ENCODE measurements around the gene KCNJ1.

KCNJ1 gene

DNA sequence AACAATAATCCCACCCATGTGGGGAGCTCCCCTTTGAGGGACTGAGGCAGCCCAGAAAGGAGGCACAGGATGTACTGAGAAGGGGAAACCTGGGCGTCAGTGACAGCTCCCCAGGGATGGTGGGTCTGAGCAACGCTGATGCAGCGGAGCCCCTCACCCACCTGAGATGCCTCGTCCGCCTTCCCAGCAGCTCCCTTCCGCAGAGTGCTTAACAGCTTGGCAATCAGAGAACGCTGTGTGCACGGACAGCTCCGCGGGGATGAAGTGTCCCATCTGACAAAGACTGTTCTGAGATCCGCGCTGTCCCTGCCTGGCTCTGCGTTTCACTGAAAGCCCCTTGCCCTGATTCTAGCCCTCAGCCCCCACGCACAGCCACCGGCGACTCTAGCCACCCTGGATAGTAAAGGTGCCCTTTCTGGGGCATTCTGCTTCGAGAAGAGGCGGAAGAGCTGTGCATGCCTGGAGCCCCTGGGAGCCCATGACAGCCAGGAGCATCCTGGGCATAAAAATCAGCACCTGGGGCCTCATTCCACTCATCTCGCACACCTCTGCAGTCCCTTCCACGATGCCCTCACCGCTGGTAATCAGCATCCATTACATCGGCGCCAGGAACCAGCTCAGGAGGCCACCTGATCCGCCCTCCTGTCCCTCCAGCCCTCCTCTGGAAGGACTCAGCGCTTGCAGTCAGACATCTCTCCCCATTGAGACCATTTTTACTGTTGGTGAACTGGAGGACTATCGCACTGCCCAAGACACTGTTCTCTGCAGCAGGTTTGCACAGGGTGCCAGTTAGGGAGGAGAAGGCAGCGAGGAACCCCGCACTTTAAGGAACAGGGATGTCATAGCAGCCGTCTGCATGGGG lies 34.8 kb upstream of the KCNJ1 start:
- FAIRE-seq = no peak

DNA sequence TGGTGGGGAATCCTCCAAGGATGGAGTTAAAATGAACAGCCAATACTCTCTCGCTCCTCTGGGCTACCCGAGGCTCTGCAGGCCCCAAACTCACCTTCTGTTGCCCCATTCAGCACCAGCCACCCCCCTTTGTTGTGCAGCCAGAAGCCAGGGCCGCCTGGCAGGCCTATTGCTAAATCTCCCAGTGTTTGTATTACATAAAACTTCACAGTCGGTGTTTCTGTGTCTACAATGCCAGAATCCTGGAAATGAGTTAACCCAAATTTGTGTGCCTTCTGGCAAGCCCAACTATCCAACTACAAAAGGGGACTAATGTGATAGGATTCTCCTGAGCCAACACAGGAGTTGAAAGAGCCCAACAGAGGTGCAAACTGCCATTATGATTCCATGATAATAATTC lies 33.4 kb upstream of the KCNJ1 start:
- no peak for FAIRE-seq

DNA sequence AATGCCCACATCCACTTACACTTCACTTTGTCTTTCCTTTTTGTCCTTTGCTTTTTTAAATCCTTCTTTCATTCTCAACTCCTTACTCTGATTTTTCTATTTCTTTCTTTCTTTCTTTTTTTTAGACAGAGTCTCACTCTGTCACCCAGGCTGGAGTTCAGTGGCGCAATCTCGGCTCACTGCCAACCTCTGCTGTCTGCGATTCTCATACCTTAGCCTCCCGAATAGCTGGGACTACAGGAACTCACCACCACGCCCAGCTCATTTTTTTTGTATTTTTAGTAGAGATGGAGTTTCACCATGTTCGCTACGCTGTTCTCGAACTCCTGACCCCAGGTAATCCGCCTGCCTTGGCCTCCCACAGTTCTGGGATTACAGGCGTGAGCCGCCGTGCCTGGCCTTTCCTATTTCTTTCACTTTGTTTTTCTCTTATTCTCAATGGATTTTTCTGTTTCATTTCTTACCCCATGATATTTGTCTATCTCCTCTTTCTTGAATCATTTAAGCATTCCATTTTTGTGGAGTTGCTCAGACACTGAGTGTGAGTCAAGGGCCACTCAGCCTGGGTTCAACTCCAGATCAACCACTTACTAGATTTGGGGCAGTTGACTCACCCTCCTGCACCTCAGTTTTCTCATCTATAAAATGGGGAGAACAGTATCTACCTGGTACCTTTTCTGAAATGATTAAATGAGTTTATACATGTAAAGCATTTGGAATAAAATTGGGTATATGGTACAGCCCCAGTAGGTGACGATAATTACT lies 31.7 kb upstream of the KCNJ1 start:
- FAIRE-seq = no peak

DNA sequence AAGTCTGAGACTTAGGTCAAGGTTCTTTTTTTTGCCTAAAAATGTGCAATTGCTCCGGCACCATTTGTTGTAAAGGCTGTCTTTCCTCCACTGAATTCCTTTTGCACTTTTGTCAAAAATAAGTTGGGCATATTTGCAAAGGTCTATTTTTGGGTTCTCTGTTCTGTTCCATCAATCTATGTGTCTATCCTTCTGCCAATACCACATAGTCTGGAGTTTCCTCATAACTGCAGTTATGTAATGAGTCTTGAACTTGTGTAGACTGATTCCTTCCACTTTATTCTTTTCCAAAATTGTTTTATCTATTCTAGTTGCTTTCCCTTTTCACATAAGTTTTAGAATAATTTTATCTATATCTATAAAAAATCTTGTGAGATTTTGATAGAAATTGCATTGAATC lies 30.7 kb upstream of the KCNJ1 start:
- no peak for FAIRE-seq

DNA sequence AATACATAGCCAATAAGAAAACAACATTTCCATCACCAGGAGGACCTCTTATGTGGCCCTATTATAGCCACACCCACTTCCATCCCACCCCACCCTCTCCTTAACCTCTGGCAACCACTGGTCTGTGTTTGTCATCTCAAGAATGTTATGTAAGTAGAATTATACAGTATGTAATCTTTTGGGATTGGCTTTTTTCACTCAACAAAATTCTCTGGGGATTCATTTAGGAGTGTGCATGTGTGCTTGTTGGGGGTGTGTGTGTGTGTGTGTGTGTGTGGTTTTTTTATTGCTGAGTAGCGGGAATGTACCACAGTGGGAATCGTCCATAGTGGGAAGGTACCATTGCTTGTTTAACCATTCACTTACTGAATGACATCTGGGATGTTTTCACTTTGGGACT lies 29.3 kb upstream of the KCNJ1 start:
- FAIRE-seq = no peak

DNA sequence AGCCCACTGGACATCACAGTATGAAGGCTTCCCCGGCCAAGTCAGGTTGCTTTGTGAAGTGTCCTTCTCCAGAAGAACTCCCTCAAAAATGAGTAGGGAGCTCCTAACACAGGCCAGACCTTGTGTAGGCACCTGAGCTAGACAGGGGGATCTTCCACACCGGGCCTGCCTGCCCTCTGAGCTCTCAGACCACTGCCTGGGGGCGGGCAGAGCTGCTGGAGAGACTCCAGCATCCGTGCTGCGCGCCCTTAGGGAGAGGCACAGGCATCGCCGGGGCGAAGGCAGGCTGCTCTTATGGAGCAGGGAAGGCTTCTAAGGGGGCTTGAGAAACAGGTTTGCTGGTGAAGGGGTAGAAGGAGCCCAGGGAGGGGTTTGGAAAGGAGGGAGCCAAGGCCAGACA lies 28.4 kb upstream of the KCNJ1 start:
- no peak for FAIRE-seq

DNA sequence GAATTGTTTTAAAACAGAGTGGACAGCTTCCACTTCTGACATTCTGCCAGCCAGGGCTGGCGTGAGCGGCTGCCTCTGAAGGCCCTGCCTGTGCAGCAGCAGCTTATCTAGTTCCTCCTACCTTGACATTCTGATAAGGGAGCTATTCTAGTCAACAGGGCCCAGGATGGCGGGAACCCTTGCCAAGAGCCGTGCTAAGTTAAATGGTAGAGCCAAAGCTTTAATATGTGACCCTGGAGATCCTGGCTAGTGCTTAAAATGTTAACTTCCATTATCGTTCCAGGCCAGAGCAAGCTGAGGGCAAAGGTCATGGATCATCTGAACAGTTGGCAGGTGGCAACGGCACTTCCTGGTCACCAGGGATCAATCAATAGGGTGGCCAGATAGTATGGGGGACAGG lies 27.6 kb upstream of the KCNJ1 start:
- FAIRE-seq = no peak

DNA sequence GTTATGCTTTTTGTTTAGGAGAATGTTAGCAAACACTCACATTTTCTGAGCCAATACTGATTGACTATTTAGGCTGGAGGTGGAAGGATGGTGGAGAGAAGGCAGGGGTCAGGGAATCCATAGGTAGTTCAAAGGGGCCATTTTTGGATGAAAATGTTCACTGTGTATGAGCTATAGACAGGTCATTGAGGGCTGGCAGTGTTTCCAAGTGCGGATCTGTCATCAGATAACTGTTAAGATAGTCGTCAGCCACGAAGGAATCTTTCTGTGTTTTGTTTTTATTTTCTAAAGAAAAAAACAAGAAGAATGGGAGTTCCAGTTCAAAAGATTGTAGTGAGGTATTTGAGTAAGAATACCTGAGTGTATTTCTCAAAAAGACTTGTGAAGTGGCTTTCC lies 27.2 kb upstream of the KCNJ1 start:
- FAIRE-seq = no peak

DNA sequence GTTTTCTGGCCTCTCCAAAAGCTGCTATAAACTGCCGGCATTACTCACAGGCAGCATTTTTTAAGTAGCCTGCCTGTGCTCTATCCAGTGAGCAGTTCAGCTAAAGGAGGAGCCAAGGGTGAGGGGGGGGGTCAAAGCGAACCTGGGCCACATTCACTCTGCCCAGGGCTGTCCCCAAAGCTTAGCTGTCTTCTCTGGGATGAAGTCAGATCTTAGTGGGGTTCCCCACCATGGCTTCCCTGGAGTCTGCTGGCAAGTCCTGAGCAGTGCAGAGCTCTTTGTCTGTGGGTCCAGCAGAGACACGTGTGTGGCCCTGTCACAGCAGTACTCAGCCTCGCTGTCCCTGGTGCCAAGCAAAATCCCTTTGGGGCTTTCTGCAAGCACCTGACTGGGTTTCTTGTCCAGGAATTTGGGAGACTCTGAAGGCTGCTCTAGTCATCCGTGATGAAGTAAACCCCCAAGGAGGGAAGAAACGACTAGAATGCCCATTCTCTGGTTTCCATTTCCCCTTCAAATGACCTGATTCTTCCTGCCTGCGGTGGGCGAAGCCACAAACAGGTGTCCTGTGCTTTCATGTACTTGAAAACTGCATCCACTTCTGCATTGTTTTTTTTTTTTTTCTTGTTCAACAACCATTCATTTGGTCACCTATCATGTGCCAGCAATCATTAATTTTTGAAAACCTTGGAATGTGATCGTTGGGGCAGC lies 26.6 kb upstream of the KCNJ1 start:
- FAIRE-seq = no peak

DNA sequence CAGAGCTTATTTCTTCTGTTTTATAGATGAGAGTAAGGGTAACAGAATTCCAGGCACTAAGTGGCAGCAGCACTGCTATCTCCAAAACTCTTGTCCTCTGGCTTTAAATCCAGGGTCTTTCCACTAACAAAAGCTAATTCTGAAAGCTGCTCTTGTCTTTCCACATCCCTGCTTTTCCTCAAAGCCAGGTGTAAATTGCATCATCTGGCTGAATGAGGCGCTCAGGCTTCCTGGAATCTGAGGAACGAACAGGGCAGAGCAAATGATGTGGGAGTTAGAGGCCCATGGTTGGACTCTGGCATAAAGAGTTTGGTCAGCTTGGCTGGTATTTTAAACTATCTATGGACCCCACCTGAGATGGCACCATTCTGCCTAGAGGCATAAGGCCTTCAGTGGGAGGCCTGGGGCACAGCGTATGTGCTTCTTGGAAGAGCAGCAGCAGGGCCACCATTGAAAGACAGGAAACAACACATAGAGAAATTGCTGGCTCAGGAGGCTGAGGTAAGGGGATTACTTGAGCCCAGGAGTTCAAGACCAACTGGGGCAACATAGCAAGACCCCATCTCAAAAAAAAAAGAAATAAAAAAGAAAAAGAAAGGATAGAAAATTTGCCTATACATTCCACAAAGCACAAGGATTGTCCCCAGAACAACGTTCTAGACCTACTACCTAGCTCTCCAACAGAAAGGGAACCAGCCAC lies 25.9 kb upstream of the KCNJ1 start:
- no peak for FAIRE-seq

DNA sequence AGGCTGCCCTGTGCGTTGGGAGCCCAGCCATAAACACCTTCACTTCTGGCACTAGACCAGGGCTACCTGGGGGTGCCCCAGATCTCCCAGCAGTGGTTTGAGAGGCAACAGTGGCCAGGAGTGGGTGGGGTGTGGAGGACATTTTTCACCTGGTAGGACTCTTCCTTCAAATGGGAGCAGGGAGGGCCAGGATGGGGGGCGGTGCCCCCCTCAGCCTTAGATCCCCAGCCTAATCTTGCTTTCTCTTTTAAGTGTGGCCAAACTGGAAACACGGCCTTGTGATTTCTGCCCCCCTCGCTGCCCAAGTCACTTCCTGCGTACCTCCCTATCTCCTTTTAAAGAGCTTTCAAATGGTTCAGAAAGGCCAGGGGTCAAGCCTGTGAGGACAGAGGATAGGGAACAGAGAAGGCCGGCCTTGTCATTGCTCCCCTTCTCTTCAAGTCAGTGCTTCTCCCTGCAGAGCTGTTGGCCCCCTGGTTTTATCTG lies 24.9 kb upstream of the KCNJ1 start:
- FAIRE-seq = no peak

DNA sequence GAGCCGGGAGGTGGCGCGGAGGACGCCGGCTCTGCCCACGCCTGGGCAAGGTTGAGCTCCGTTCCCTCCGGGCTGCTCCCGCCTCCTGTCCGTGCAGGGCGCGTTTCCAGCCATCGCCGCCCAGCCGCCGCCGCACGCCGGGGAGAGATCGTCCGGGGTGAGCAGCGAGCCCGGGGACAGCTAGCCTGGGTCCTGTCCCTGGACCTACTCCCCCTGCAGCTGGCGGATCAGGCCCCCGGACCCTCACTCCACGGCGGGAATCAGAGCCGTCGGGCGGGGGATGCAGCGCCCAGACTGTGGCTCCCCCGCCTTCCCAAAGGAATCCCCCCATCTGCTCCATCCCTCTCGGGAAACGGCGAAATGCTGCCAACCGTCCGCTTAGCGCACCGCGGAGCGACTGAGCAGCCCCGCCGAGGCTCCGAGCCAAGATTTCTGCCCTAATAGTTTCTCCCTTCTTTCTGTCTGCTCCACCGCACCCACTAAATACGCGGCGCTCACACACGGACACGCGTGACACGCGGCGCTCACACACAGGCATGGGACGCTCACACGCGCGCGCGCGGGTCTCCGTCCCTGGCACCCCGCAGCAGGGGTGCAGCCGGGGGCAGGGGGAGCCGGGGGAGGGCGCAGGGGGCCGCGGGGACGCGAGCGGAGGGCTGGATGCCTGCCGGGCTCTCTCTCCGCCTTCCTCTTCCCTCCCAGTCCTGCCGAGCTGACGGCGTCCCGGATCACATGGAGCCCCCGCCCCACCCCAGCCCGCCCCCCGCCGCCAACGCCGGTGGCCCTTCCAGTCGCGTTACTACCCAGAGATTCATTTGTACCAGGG lies 23.7 kb upstream of the KCNJ1 start, which contains the start of gene KCNJ5:
Gene KCNJ5, plus strand, starts transcription at position 814 of the 826 bp plus-strand sequence. CDS start 19,918 bp downstream, outside the sequence.
- no peak for FAIRE-seq

DNA sequence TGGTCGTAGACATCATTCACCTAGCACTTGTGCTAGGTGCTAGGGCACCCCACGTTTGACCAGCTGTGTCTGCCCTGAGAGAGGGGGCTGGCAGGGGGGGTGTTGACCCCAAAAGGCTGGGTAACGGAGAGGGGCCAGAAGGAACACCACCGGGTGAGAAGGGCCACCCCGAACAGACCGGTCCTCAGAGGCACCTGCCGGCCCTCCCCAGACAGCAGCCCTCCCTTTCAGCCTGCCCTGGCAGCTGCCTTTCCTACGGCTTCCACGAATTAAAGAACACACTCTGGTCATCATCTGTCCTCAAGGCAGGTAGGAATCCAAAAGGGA lies 23.1 kb upstream of the KCNJ1 start:
- FAIRE-seq = no peak

DNA sequence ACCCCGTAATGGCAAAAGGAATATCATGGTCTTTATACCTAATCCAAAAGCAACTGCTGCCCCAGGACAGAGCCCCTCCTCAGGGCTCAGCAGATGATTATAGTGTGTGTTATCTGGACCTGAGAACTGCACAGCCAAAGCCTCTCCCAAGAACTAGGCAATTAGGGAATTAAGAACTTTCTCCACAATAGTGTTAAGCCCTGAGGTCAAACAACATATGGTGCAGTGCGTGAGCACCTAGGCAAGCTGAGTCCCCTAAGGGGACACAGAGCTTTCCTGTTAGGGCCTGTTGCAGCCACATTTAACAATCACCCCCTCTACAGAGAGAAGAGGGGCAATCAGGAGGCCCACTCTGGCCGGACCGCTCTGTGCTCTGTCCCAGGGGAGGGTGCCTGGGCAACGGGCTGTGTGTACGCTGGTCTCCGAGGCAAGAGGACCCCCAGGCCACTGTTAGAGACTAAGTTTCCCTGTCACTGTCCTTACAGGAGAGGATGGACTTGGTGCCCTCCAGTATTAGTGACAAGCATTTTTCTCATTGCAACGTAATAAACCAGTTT lies 22.6 kb upstream of the KCNJ1 start:
- FAIRE-seq = no peak

DNA sequence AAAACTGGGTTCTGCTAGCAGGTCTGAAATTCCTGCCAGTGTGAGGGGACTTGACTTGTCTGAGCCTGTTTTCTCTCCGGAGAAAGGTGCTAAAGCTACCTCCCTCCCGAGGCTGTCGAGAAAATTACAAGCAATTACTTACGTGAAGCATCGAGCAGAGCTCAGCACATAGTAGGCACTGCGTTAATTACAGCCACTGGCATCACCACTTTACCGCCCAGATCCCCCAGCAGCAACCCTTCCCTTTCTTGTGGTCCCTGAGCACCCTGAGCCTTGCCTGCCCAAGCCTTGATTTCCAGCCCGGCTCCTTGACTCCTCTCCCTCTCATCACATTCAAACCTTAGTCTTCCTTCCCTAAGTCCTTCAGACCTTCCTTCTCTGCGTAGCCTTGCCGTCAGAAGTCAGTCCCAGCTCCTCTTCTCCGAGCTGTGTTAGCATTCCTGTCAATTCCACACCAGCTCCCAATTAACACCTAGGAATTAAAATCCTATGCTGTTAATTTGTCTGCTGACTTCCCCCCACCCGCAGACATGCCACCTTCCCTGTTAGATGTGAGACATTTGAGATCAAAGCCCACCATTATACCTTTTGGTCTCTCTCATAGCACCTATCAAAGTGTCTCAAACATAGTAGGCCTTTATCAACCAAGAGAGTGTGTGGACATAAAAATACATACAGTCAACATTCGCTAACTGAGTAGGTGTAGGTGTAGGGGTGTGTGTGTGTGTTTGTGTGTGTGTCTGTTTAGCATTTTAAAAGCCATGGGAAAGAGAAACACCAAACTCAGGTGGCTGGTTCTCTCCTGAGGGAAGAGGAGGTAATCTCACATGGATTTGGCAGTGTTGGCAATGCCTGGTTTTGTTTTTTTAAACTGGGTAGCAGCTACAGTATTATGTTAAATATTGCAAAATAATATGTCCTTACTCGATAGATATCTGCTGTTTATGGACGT lies 21.2 kb upstream of the KCNJ1 start:
- FAIRE-seq = no peak

DNA sequence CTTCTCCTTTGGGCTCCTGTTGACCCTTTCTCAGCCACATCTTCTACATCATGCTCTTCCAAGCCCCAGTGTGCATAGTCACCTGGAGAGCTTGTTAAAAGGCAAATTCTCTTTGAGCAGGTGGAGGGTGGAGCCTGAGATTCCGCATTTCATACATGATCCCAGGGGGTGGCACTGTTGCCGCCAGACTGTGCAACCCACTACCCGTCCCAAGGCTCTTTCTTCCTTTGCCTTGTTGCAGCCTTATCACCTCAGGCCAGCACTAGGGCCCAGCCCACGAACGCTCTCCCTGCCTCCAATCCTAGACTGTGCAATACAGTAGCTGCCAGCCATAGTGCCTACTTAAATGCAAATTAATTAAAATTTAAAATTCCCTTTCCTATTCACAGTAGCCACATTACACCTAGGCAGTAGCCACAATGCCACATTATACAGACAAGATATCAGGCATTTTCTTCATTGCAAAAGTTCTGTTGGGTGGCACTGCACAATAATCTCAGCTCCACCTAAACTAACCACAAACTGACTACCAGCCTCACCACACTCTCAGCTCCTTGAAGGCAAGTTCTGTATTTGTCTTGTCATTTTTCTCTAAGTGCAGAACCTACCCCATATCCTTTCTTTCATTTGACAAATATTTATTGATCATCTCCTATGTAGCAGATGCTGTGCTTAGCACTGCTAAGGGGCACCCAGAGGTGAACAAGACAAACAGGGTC lies 19.5 kb upstream of the KCNJ1 start:
- no peak for FAIRE-seq

DNA sequence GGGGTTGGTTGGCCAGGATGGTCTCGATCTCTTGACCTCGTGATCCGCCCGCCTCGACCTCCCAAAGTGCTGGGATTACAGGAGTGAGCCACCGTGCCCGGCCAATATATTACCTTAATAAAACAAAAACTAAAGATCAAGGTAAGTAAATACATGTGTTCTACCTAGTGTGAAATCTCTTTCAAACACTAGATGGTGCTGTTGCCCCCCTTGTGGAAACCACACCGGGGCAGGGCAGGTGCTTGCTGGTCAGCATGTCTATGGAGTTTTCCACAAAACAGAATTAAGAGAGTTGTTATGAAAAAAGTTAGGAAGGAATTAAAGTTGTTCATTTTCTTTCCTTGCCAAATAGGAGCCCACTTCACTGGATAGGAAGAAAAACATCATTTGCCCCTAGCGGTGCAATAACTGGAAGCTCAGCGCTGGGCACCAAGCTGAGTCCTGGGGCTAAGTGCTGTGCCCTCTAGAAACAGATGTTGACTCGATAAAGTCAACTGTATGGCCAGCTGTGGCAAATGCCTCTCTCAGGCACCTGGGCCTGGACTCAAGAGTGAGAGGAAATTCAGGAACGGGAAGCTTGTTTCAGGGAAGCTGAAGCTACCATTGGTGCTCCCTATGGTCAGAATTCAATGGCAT lies 17.7 kb upstream of the KCNJ1 start:
- FAIRE-seq = no peak

DNA sequence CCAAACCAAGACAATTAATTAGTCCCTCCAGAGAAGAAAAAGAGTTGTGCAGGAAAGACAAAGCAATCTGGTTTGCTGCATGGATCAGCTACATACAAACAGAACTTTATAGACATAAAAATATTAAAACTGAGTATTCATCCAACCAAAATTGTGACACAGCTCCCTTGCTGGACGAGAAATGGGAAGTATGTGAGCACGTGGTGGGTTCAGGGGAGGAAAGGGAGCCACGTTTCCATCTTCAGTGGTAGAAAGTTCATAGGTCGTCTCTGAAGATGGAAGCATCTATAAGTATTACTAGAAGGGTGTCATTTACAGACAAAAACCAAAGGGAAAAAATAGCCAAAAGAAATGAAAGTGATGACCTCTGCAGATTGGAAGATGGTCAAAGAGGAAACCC lies 17.0 kb upstream of the KCNJ1 start:
- FAIRE-seq = no peak

DNA sequence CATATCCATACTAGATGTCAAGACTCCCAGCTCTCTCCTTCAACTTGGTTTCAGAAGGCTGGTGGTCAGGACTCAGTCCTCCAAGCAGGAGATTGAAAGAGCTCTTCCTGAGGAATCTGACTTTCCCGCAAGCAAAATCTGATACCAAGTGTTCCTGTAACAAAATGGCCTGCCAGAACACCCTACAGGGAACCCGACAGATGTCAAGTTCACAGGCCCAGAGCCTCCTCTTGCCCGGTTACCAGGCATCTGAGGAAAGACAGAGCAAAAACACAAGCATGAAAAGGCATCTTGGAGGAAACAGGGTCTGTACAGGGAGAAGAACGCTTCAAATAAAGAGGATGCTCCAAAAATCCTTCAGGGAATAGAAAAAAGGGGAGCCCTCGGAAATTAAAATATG lies 15.4 kb upstream of the KCNJ1 start:
- FAIRE-seq = no peak

All from colon (tissue), 2 donors.